Measurements from ENCODE around the gene GLRX2. TPM values are rescaled to one million over a fixed set of nuclear protein-coding genes. Genes with fewer than 3 reads are reported as not detected.
"Not testable (repeated sequence)": the region's sequence is repeated elsewhere in the genome, so short reads cannot be mapped to it uniquely, and the experiment has no call there.

Gene GLRX2
- total and polyA plus RNA-seq, 3 donors from 2014 or later = 21.2 to 70.1 (median 47.6) TPM

- peak; percentile 54 for DNase-seq
- peak overlapping the region; percentile 95 to 97 for H3K27ac ChIP-seq
- intact Hi-C loops (cut with DNase I; ENCODE audit: low total_unique reads) = loop anchor here (1.0 kb wide), 1 partner anchor 64 kb away; the partner anchor contains the start of gene CDC73
Measured at GRCh38 chr1:193058529-193059281, 46.5 kb downstream of the GLRX2 start.

GRCh38 chr1:193054169-193054675 is 51.0 kb downstream of the GLRX2 start:
- Histone ChIP-seq H3K36me3 (ENCODE audit: low read depth, missing control alignments) (no peaks in the 10 kb centered on the region), H3K27ac (no peak overlapping the region), H3K4me3 (no peak overlapping the region), H3K27me3 (no peaks in the 10 kb centered on the region), H3K4me1 (peaks cover 8% of the 10 kb centered on the region), H3K9me3 (no peaks in the 10 kb centered on the region)
- no peak for TF ChIP-seq CTCF (IDR thresholded peaks at IDR 0.05)
- no peak for TF ChIP-seq POLR2A (IDR thresholded peaks at IDR 0.05)
- 91 to 92% methylated on average over 4 of the region's 4 CpGs for WGBS, 2 donors
- intact Hi-C loops (cut with DNase I; ENCODE audit: low total_unique reads) = no loop called here
- no peak for DNase-seq

More at GRCh38 chr1:193058529-193059281, 46.5 kb downstream of the GLRX2 start:
- Histone ChIP-seq H3K4me1 (peaks cover 21% of the 10 kb centered on the region), H3K27me3 (no peaks in the 10 kb centered on the region), H3K36me3 (ENCODE audit: low read depth, missing control alignments) (no peaks in the 10 kb centered on the region), H3K4me3 (peak overlapping the region; percentile 91 to 96), H3K9me3 (no peaks in the 10 kb centered on the region)
- 0 to 1% methylated on average over 21 to 37 of the region's 37 CpGs for WGBS, 2 donors
- TF ChIP-seq CTCF (IDR thresholded peaks at IDR 0.05) (no peak), POLR2A (IDR thresholded peaks at IDR 0.05) (no peak)

- H3K4me3 ChIP-seq; DNase-seq; H3K36me3 ChIP-seq (ENCODE audit: low read depth, missing control alignments); intact Hi-C loops (cut with DNase I; ENCODE audit: low total_unique reads); H3K27me3 ChIP-seq; H3K4me1 ChIP-seq; H3K9me3 ChIP-seq: not testable (repeated sequence)
- WGBS, 2 donors = 87 to 96% methylated on average over 5 of the region's 5 CpGs
- peak overlapping the region in 1 of 2 donors; percentile 19 for H3K27ac ChIP-seq
Measured at GRCh38 chr1:193048913-193049312, 56.3 kb downstream of the GLRX2 start.

MicroRNAs within 50 kb of the gene (microRNA counts, 767-probe panel; counts per million panel counts)
- 0 to 152 counts per million in 2 donors for microRNA hsa-miR-1278

Small RNA genes lying within 50 kb of the gene (microRNA-seq; reads per million reads assigned to microRNA genes)
- gene MIR1278 (ENCODE audit: borderline number of aligned reads in 2 of 2, borderline replicate concordance in 1 of 2) = 0 reads per million in 2 donors

Small RNA genes lying within 50 kb of the gene (small RNA-seq; reads per million reads assigned to genes)
- gene MIR1278 (0 reads per million in 2 donors), gene SCARNA18B (0 reads per million in 2 donors)

Other genes starting within 250 kb of the GLRX2 start
- gene UCHL5, start 46.1 kb downstream of the GLRX2 start, total RNA-seq = 10 to 100 TPM; 38.5 to 55.5 TPM
- gene UCHL5, start 46.1 kb downstream of the GLRX2 start, polyA plus RNA-seq (ENCODE audit: insufficient read depth, low read depth, low replicate concordance) = 17.9 TPM
- 10 to 100 TPM; 95.8 to 96.3 TPM for gene RO60, start 45.8 kb downstream of the GLRX2 start, total RNA-seq
- 26.7 TPM for gene RO60, start 45.8 kb downstream of the GLRX2 start, polyA plus RNA-seq (ENCODE audit: insufficient read depth, low read depth, low replicate concordance)
- gene CDC73, start 16.6 kb upstream of the GLRX2 start, total RNA-seq = 10 to 100 TPM; 39.6 to 47.1 TPM
- gene CDC73, start 16.6 kb upstream of the GLRX2 start, polyA plus RNA-seq (ENCODE audit: insufficient read depth, low read depth, low replicate concordance) = 31.4 TPM
- gene B3GALT2, start 81.2 kb upstream of the GLRX2 start, total RNA-seq = 1 to 10 TPM; 1.1 to 2.5 TPM
- 0.80 TPM for gene B3GALT2, start 81.2 kb upstream of the GLRX2 start, polyA plus RNA-seq (ENCODE audit: insufficient read depth, low read depth, low replicate concordance)

Data from testis (tissue), 3 donors.